HG02970 (cell line): ENCODE data around the gene BDP1.
"Not testable (repeated sequence)": the region's sequence is repeated elsewhere in the genome, so short reads cannot be mapped to it uniquely, and the experiment has no call there.

Source experiments
- ATAC-seq: cut with Tn5 transposase; IDR thresholded peaks from one replicate; pipeline ENCODE4 v1.9.1; 2021; ENCODE audit warnings: mild to moderate bottlenecking, moderate library complexity, moderate number of reproducible peaks; ENCODE audit not compliant: unreplicated experiment, low FRiP score

Gene BDP1, protein sequence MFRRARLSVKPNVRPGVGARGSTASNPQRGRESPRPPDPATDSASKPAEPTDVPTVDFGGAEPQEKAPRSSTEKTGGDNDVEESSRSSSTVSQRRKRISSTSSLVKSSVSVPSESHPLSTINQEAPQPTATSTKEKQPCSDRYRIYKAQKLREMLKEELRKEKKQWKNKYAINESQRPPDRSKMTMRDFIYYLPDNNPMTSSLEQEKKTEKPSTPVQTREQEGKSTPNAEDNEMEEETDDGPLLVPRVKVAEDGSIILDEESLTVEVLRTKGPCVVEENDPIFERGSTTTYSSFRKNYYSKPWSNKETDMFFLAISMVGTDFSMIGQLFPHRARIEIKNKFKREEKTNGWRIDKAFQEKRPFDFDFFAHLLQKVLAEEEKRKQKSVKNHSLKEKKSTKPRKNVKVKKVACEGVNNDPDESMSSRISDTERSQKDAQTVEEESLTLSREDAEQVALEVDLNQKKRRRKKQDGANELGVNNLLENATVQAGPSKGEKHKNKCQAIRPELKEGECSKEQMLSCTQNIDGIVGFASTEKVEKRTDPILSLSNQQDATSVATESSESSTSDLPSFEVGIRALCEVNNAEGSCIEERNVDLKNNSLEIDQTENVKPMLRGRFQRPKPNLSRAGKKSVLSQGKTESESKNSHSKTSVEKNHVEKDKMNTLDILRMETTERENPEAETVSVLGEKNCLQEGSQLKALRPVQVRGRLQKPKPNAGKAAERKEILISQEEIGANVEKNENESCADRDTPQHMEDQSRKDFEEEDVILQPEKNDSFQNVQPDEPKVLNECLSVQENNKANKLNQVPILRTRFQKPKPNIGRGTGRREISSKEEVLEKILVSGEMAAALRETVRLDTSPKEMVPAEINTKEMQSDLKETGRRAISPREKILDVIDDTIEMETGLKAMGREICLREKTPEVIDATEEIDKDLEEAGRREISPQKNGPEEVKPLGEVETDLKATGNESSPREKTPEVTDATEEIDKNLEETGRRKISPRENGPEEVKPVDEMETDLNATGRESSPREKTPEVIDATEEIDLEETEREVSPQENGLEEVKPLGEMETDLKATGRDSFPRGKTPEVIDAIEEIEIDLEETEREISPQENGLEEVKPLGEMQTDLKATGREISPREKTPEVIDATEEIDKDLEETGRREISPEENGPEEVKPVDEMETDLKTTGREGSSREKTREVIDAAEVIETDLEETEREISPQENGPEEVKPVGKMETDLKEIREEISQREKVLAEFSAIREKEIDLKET (N-terminal part only)

DNA sequence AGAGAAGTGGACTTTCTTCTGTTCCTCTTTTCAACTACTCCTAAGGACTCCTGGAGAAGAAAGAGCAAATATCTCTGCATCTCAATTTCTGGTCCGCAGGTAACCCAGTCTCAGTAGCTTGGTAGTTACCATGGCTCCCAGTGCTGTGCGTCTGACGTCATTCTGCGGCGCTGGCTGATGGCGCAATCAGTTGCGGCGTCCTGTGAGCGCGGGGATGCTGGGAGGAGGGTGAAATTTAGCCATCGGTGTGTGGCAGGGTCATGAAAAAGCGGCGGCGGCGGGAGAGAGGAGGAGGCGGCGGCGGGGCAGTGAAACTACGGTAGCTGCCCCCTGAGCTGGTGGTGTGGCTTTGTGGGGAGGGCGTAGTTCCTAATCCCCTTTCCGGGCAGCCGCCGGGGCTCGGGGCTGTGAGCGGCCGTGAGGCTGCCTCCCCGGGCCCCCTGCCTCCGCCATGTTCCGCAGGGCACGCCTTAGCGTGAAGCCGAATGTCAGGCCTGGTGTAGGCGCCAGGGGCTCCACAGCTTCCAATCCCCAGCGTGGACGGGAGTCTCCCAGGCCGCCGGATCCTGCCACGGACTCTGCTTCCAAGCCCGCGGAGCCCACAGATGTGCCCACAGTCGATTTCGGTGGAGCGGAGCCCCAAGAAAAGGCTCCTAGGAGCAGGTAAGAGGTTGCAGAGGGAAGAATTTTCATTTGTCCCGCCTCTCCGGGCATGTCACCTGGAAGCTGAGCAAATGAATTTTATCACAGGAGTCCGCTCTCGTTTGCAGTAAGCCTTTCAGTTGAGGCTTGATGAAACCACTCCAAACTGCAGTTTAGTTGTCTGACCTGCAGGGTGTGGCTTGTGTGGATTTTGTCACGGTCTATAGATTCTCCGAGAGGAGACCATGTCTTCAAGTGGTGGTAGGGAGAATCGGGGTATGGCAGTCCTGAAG lies at the start of gene BDP1:
TSS of gene BDP1 (plus strand) at position 225 of the 935 bp plus-strand sequence. CDS start at position 452, 227 bp downstream.
- ATAC-seq: peak; percentile 93

DNA sequence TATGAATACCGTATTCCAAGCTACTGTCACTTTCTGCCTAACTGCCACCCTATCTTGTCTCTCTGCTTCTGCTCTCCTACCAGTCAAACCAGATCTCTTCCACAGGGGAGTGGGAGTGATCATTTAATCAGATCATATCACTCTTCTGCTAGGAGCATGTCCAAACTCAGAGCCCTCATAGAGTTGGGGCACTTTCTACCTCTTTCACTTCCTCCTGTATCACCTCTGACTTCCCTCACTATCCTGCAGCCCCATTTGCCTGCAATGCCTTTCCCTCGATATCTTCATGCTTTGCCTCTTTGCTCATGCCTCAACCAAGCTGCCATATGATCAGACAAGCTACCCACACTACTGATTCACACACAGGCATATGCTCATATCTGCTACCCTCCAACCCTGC lies 45.4 kb upstream of the BDP1 start:
- ATAC-seq: not testable (repeated sequence)

DNA sequence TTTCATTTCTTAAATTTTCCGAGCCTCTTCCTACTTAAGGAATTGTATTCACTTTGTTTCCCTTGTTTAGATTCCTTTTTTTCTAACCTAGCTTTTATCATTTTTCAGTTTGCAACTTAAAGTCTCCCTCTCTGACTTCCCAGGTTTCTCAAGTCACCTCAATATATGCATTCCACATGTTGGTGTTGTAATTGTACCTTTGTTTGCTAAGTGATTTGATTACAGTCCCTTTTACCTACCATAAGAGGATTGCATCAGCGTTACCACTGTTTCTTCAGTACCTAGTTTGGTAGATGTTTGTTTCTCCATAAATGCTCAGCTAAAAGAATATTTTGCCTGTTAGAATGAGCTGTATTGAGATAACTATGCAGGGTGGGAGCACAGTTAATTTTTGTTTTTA lies 39.8 kb upstream of the BDP1 start:
- ATAC-seq: not testable (repeated sequence)

DNA sequence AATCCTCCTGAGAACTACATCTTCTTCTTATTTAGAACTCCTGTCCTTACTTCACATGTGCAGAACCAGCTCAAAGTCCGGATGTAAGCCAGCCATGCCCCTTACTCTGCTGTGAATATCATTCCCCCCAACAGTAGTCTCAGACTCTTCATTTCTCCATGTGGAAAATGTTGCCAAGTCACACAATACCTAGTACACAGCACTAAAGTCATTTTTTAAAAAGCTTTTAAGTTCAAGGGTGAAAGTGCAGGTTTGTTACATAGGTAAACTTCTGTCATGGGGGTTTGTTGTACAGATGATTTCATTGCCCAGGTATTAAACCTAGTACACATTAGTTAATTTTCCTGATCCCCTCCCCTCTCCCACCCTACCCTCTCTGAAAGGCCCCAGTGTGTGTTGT lies 37.4 kb upstream of the BDP1 start:
- ATAC-seq: not testable (repeated sequence)

DNA sequence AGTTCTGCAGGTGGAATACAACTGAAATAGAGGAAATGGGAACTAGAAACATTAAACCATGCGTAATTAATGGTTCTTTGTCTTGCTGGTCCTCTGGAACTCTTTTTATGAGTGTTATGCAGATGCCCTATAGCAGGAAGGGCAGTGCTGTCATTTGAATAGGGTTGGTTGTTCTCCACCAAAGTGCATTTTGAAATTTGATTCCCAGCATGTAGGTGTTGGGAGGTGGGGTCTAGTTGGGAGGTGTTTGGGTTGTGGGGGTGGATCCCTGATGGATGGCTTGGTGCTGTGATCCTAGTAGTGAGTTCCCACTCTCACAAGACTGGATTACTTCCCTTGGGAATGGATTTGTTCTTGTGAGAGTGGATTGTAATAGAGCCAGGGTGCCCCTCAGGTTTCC lies 34.2 kb upstream of the BDP1 start:
- not testable (repeated sequence) for ATAC-seq

DNA sequence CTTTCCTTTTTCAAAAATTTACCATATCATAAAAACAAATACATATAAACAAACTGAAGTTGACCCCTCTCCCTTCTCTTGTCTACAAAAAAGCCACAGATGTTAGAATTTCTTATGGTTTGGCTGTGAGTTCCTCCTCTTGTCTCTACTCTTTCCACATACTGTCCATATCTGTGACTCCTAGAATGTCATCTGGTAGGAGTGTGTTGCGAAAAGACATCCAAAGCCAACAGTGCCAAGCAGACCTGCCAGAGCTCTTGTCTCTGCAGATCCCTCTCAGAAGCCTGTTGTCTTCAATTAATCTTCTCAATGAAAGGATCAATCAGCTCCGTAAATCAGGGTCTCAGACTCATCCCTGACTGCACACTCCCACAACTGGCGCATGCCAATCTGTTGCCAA lies 31.6 kb upstream of the BDP1 start:
- not testable (repeated sequence) for ATAC-seq

DNA sequence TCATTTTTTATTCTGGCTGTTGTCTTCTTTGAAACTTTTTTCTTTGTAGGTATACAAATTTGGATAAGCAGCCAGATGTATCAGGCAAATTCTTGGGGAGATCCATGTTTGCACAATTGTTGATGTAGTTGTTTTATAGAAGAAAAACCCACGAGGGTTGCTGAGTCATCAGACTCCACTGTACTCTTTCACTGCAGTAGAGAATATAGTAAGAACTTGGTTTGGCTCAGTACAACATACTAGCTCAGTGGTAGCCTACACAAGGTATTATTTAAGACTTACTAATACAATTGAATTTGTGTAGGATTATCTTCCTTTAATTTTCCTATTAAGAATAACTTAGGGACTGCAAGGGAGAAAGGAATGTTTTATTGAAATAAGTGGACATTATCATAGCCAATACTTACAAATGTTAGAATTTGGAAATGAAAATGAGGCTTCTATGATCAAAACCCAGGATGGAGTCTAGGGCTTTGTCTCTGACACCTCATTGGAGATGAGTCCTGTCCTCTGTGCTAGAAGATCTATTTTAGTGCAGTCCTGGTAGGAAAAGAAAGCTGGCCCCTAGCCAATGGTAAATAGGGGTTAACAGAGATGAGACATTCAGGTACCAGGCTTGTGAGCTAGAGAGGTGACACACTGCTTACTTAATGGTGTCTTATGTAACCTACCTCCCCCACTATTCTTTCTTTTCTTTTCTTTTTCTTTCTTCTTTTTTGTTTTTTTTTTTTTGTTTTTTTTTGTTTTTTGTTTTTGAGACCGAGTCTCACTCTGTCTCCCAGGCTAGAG lies 28.6 kb upstream of the BDP1 start:
- ATAC-seq: not testable (repeated sequence)

DNA sequence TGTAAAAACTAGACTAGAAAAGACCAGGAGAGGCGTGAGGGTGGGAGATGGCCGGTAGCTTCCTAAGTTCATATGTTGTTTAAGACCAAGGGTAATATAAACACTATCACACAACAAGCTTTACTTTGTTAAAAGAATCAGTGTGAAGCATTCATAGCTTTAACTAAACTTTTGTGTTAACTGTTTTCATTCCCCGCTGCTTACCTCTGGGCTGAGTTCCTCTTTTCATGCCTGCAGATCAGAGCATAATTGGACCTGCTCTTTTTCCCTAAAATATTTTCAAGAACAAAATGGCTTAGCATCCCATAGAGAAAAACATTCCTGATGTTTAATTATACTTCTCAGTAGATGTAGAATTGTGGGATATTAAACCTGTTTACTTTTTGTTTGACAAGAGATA lies 23.0 kb upstream of the BDP1 start:
- not testable (repeated sequence) for ATAC-seq

DNA sequence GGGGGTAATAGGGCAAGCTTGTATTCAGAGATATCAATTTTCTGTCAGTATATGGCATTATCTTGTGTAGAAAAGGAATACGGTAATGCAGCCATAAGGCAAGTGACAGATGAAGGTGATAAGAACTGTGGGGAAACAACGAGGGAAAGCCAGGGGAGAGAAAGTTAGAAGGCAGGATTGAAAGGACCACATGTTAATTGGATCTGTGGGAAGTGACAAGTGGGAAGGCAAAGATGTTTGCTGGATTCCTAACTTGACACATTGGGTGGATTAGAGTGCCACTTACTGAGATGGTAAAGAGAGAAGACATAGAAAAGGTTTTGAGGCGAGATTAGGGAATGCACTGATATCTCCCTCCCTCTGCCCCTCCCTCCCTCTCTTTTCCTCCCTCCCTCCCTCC lies 20.6 kb upstream of the BDP1 start:
- ATAC-seq: not testable (repeated sequence)

DNA sequence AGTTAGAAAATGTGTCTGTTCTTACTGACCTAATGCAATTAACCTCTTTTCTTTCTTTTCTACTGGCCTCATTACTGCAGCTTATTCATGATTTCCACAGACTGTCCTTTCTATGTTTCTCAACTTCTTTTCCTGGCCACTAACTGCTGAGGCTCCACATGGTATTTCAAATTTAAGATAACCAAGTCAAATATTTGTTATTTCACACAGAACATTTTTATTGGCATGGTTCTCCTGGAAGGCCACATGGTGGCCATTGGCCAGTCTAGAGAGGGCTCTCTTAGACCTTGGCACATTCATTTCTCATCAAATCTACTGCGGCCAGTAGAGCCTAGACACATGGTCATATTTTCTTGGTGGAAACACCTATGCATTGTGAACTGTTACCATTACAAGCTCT lies 13.9 kb upstream of the BDP1 start:
- not testable (repeated sequence) for ATAC-seq

DNA sequence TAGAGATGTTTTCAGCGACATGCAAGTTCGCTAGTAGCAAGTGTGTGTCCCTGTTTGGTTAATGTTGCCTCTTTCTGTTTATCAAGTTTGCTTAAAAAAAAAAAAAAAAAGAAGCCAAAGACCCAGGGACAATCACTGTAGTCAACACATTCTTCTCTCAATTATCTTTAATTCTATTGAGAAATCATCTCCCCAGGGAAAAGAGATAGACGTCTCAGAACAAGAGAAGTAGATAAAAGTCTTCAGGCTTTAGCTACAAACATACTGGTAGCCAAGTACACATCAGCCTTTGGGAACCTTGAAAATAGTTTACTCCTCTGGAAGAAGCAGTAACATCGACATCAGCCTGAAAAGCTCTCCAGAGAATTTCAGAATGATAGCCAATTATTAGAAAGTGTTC lies 11.6 kb upstream of the BDP1 start:
- ATAC-seq: not testable (repeated sequence)

DNA sequence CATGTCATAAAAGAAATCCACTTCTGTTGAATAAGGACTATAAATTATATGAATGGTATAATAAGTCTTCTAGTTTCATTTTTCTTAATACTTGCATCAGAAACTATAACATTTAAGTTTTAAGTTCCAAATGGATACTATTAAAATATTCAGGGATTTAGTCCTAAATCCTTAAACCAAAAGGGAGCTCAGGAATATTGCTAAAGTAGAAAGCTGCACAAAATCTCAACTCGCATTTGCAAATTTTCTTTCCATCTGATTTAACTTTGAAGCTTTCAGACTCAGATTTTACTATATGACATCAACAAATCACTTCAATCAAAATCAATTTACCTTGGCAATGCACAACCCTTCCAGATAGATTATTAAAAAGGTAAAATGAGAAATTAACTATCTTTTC lies 10.4 kb upstream of the BDP1 start:
- not testable (repeated sequence) for ATAC-seq

DNA sequence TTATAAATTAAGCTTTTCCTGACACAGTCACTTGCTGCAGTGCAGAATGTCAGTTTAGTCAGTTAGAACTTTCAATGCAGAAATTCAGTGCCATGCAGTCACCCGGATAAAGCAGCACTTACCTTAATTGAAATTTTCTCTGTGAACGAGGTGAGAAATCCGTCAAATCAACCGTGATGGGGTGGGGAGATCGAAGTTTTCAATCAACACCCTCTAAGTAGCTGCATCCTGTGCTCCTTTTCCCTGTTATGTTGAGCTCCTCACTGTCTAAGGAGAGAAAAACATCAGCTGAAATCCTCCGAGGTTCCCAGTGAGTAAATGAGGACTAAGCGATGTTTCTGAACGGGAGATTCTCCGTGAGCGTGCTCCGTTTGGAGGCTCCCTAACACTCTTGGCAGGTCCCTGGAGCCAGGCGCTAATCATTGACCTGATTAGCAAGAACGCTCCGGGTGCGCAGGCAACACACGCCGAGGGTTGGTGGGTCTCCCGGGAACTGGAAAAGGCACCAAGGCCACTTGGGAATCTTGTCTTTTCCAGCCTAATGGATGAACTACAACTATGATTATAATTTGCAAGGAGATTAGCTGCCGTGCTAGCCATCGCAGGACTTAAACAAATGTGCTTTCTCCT lies 9.8 kb upstream of the BDP1 start:
- not testable (repeated sequence) for ATAC-seq

DNA sequence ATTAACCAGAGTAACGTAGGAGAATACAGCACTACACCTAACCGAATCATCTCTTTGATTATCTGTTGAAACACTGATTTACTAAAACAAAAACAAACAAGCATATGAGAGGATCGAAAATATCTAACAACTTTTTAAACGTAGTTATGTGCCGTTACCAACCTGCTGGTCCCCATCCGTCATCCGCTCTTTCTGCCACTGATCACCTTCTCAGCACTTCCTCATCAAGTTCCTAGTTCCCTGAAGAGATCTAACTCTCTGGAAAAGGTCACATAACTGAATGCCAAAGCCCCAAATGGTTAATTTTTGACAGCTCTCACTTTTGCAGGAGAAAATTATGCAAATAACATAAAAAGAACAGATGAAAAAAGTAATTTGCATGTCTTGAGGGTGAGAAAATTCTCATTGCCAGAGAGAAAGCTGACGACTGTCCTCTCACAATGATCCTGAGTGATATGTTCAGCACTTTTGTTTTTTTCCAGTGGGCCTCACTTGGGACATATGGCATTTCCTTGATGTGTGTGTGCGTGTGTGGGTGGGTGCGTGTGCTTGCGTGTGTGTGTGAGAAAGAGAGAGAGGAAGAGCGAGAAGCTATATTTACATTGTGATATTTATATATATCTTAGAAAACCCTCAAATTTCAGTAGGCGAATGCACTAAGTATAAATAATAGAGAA lies 8.8 kb upstream of the BDP1 start:
- ATAC-seq: not testable (repeated sequence)

DNA sequence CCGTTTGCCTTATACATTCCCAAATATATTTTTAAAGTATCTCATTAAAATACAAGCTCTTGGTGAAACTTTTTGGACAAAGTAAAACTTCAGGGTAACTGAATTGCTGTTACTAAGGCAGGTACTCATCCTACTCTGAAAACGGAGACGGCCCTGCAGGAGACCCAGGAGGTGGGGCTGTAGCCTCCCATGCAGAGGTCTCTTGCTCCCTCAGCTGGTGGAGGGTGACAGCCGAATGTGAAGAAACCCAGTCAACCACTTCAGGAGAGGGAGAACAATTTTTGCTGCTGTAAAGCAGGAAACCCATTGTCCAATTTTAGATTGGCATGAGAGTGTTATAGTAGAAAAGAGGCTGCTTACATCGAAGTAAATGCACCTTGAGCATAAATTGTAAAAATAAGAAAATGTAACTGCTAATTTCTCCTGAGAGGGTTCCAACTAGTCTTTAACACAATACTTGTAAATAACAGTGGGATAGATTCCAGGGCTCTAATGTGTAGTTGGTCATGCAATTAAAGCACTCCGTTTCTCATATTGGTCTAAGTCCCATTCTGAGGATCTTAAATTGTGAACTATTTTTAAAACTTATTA lies 8.1 kb upstream of the BDP1 start:
- peak; percentile 71 for ATAC-seq

DNA sequence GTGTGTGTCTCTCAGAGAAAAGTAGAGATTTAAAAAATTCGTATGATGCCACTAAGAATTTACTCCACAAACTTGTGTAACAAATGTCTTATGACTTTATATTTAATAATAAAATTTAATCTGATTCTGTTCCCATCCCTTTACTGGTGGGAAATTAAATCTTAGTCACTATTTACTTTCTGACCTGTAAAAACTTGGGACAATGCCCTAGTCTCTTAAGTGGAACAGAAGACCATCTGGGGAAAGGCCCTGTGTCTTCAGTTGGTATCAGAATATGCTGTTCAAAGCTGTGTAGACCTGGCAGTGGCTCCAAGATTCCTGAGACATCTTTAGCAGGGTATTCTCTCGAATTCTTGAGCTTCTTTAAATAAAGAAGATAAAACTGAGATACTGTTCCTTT lies 2.6 kb upstream of the BDP1 start:
- no peak for ATAC-seq

DNA sequence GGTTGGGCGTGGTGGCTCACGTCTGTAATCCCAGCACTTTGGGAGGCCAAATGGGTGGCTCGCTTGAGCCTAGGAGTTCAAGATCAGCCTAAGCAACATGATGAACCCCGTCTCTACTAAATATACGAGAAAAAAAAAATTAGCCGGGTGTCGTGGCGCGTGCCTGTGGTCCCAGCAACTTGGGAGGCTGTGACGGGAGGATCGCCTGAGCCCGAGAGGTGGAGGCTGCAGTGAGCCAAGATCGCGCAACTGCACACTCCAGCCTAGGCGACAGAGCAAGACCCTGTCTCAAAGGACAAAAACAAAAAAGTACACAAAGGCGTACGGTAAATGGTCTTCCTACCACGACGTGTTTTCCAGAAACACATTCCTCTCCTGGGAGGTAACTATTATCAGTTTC lies 538 bp upstream of the BDP1 start:
- ATAC-seq: no peak
